ENCODE results near the gene TRIM46.

Gene TRIM46, protein sequence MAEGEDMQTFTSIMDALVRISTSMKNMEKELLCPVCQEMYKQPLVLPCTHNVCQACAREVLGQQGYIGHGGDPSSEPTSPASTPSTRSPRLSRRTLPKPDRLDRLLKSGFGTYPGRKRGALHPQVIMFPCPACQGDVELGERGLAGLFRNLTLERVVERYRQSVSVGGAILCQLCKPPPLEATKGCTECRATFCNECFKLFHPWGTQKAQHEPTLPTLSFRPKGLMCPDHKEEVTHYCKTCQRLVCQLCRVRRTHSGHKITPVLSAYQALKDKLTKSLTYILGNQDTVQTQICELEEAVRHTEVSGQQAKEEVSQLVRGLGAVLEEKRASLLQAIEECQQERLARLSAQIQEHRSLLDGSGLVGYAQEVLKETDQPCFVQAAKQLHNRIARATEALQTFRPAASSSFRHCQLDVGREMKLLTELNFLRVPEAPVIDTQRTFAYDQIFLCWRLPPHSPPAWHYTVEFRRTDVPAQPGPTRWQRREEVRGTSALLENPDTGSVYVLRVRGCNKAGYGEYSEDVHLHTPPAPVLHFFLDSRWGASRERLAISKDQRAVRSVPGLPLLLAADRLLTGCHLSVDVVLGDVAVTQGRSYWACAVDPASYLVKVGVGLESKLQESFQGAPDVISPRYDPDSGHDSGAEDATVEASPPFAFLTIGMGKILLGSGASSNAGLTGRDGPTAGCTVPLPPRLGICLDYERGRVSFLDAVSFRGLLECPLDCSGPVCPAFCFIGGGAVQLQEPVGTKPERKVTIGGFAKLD

DNA sequence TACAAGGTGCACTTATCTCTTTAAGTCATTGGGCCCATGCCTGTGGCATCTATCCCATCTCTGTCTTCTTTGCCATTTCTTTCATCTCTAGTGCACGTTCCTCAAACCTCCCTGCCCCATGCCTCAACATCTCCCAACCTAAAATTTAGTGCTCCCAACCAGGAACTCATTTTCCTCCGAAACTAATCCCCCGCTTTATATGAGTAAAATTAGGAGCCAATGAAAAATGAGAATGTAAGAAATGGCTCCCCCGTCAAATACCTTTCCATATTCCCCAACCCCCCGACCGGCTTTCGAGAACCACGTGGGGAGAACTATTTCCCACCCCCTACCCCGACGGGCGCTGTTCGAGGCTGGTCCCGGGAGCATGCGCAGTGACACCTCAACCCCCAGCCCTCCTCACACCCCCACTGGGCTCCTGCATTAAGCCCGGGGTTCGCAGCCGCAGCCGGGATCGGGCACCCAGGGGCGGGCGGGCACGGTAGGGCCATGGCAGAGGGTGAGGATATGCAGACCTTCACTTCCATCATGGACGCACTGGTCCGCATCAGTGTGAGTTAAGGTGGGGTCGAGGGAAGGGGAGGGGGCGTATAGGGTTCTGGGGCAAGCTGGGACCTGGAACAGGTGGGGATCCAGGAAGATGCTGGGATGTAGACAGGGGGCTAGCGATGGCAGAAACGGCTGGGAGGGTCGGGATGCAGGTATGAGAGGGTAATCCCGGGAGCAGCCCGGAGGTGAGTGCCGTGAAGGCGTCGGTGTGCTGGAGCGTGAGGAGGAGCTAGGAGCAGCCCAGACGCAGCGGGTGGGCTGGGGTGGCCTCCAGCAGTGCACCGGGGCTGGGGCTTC is at the start of gene TRIM46:
TRIM46 (plus strand) TSS at position 372 of the 846 bp plus-strand sequence; CDS start at position 490, 118 bp downstream.
- FAIRE-seq: no peak

DNA sequence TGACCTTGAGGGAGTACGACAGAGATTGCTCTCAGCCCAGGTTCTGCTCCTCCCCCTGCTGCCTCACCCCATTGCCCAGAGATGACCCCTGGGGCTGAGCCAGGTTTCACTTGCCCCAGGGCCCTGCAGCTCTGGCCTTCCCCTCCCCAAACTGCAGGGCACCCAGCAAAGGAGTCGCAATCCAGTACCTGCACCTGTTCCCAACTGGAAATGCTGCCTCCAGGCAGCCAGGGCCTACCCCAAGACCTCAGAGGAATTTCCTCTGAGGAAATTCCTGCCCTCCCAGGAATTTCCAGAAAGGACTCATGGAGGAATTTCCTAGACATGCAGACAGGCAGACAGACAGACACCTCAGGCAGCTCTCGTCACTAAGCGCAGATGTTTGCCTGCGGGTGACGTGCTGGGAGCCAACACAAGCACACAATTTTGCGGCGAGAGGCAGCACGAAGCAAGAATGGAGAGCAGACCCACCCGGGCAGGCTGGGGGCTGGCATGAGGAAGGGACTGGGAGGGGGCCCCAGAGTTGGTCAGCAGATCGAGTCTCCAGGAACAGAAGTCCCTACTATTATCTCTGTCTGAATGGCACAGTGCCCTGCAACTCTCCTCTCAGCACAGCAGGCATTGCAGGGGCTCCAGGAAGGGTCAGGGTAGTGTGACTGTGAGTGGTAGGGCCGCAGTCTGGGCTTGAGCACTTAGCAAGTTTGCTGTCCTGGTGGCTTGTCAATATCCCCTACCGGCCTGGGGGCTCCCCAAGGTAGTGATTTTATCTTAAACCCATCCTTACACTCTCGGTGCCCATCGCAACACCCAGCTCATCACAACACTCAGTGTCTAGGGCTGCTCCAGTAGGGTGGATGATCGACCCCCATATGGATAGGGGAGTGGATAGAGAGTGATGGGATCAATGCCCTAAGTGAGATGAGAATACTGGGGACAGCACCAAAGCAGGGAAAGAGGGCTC is 48.9 kb upstream of the TRIM46 start:
- FAIRE-seq: no peak

DNA sequence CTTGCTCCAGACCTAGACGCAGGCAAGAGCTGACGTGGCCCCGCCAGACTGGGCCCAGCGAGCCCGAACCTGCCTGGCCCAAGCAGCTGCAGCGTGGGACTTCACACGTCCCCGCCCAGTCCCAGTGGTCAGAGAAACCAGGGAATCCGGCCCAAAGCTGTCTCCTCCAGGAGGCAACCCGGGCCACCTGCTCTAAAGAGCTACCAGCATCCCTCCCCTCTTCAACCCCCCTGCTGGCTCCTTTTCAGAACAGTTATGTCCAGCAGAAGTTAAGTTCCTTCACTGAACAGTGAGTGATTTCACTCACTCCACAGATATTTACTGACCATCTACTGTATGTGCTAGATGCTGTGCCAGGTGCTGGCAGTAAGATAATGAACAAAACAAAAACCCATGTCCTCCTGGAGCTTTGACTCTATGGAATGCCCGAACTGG is 48.1 kb upstream of the TRIM46 start:
- FAIRE-seq: no peak

DNA sequence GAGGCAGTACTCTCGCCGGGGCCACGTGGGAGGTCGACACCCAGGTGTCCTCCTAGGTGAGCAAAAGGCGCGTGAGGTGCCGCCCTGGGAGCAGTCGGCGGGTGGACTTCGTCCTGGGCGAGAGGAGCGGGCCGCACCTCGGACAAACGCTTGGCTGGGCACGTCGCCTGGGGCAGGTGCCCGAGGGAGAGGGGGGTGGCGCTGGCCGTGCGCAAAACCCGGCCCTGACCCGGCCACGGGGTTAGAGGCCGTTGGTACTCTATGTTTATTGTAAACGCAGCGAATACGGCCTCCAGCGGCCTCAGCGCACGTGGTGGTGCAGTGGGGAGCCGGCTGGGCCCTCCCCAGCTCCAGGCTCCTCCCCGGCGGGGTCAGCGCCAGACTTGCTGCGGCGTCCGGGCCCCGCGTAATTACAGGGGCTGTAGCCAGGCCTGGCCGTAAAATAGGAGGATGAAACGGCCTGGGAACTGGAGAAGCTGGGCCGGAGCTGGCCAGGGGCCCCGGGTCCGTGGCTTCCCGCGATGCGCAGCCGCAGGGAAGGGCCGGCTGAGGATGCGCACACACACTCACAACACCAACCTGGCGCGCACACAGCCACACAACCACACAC is 47.6 kb upstream of the TRIM46 start:
- no peak for FAIRE-seq

DNA sequence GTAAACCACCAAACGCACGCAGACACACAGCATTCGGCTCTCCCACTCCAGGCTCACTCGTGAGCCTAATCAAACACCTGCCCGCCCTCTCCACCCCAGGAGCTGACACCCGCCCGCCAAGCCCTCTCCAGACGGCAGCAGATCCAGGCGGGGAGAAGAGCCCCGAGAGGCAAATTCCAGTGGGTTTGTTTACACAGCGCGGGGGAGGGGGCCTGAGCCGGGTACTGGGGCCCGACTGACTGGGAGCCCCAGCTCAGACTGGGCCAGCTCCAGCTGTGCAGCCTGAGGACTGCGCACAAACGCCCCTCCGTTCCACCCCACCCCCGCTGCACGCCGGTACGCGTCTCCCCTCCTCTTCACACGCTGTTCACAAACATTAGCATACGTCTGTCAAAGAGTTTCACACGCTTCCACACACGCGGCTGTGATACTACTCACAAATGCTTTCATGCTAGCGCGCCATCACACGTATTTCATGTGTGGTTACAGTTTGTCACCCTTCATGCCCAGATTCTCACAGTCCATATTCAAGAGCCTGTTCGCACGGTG is 47.0 kb upstream of the TRIM46 start:
- no peak for FAIRE-seq

DNA sequence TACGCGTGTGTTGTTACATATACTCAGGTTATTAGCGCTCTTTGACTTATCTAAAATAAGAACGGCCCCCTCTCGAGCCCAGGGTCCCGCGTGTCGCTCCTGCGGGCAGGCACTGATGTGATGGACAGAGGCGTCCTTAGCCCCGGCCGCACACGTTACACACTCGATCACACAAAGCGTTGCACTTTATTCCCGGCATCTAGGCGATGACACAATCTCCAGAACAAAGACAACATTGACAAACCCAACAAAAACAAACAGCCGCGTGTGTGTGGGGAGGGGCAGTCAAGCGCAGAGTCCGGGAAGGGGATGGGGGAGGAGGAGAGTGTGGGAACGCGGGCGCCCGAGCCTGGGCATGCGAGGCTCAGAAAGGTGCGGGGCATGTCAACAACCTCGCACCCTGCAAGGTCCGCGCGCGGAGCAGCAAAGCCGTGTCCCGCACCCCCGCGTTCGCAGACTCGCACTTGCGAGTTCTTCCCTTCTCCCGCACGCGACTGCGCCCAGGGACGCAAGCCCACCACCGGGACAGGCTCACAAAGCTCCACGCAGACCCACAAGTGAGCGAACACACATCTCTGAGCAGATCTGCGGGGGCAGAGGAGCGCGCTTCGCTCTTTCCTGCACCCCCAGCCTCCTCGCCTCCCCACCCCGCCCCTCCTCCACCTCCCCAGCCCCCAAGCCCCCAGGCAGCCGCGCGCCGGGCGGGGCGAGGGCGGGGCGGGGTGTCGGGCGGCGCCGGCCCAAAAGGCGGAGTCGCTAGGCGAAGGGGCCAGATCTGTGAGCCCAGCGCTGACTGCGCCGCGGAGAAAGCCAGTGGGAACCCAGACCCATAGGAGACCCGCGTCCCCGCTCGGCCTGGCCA is 46.3 kb upstream of the TRIM46 start, which contains the start of gene EFNA1:
EFNA1 (plus strand) TSS at position 772 of the 862 bp plus-strand sequence. CDS start 102 bp downstream, outside the sequence.
- FAIRE-seq: no peak

DNA sequence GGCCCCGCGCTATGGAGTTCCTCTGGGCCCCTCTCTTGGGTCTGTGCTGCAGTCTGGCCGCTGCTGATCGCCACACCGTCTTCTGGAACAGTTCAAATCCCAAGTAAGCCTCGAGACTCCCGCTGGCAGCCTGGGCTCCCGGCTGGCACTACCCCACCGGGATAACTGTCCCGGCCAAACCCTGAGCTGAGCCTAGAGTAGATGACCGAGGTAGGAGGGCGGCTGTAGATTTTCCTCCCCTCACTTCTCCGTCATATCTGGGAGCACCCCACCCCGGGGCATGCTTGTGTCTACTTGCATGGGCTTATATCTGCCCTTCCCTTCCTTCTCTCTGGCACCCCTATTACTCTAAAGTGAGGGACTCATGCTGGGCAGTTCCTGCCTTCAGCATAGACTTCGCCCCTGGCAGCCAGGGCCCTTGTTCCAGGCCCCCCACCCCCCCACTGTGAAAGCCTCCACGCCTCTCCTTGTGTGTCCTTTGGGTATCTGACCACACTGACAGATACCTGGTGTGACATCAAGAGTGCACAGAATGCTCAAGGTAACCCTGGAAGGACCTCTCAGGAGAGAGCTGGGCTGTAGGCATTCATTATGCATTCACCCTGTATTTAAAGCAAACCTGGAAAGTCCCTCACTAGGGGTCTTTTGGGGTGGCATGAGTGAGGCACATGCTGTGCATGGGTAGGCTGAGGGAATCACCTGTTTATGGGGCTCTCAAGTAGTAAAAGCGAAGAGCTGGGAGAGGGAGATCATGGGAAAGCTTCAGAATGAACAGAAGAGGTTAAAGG is 45.5 kb upstream of the TRIM46 start:
- FAIRE-seq: no peak

DNA sequence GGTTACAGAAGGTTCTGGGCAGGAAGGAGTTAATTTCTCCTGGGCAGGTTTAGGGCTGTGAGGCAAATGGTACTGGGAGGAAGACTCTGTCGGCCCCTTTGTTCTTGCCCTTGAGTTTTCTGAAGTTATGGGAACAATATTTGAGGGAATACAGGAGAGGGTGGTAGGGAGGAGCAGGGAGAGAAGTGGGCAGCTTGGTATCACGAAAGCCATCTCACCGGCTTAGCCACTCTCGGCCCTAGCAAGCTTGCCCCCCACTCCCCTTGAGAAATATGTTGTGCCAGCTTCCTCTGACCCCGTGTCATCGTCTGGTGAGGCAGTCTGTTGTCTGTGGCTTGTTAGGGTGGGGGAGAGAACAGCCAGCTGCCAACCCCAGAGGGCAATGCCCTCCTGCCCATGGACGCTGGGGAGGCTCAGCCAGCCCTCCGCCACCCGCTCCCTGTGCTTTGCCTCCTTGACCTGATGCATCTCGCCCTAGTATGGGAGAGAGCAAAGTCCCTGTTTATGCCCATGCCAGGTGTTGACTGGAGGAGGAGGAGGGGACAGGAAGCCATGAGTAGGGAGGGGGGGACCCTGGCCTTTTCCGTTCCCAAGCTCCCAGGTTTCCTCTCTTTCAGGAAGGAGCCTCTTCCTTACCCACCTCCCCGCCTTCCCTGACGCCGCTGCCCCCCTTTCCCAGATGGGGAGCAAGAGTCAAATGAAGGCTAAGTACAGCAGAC is 44.7 kb upstream of the TRIM46 start:
- FAIRE-seq: no peak

DNA sequence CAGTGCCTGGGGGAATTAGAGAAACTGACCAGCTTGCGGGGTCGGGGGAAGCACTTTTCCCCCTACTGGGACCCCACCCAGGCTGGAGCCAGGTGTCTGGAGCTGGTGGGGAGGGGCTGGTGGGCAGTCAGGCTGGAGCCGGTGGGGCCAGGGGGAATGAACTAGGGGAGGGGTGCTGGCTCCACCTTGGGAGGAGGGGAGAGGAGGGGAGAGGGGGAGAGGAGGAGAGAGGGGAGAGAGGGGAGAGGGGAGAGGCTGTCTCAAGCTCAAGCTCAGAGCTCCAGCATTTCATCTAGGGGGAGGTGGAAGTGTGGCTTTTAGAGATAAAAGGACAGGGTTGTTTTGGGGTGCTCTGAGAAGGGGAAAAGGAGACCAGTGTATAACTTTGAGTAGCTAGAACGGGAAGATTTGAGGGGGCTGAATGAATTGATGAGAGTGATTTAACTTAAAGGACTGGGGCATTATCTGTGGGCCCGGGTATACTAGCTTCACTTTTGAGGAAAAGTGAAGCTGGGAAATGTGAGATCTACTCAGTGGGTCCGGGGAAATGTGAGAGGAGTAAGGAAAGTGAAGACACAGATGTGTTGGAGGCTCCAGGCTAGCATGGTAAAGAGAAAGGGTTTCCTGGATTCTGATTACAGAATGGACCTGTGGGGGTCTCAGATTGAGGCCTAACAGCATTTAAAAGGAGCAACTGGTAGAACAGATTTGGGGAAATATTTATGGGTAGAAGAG is 43.2 kb upstream of the TRIM46 start:
- FAIRE-seq: no peak

DNA sequence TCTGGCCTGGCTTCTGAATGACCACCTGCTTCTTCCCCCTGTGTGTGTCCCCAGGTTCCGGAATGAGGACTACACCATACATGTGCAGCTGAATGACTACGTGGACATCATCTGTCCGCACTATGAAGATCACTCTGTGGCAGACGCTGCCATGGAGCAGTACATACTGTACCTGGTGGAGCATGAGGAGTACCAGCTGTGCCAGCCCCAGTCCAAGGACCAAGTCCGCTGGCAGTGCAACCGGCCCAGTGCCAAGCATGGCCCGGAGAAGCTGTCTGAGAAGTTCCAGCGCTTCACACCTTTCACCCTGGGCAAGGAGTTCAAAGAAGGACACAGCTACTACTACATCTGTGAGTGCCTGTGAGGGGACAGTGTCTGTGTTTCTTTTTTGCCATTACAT is 42.4 kb upstream of the TRIM46 start:
- FAIRE-seq: no peak

DNA sequence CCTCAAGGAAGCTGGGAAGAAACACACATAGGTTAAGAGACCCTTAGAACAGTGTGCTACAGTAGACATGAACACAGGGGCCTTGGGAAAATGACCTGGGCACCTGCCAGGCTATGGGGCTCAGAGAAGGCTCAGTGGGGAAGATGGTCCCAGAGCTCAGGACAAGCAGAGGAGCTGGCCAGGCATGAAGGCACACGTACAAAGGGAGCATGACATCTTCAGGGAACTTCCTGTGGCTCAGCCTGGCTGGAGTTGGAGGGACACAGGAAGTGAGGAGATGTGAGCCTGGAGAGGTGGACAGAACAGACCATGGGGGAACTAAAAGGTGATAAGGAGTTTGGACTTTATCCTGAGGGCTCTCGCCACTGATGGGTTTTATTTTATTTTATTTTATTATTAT is 41.8 kb upstream of the TRIM46 start:
- FAIRE-seq: no peak

DNA sequence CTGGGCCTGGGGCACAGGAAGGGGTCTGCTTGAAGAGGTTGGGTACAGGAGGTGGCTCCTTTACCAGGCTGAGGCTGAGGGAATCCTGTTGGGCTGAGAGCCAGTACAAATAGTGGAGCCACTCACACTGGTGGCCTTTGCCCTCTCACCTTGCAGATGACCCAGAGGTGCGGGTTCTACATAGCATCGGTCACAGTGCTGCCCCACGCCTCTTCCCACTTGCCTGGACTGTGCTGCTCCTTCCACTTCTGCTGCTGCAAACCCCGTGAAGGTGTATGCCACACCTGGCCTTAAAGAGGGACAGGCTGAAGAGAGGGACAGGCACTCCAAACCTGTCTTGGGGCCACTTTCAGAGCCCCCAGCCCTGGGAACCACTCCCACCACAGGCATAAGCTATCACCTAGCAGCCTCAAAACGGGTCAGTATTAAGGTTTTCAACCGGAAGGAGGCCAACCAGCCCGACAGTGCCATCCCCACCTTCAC is 39.8 kb upstream of the TRIM46 start:
- FAIRE-seq: no peak

DNA sequence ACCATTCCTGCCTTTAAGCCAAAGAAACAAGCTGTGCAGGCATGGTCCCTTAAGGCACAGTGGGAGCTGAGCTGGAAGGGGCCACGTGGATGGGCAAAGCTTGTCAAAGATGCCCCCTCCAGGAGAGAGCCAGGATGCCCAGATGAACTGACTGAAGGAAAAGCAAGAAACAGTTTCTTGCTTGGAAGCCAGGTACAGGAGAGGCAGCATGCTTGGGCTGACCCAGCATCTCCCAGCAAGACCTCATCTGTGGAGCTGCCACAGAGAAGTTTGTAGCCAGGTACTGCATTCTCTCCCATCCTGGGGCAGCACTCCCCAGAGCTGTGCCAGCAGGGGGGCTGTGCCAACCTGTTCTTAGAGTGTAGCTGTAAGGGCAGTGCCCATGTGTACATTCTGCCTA is 39.3 kb upstream of the TRIM46 start:
- no peak for FAIRE-seq

DNA sequence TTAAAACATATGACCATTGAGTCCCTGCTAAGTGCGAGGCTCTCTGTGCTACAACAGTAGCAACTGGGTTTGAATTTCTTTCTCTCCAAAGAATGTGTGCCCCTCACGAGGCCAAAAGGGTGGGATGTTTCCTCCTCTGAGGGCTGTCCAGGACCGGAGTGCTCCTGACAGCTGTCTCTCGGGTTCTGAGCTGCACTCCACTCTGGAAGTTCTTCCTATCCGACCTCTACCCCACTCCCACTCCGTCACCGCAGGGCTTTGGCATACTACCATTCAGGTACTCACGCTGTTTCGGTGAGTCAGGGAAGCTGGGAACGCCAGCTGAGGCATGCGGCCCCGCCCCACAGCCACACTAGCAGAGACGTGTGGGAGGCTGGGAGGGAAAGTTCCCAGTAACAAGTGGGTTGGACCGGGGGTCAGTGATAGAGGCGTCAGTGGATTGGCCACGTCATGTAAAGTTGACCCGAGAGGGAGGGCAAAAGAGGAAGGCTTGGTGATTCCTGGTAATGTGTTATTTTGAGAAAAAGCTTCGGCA is 38.7 kb upstream of the TRIM46 start:
- no peak for FAIRE-seq

DNA sequence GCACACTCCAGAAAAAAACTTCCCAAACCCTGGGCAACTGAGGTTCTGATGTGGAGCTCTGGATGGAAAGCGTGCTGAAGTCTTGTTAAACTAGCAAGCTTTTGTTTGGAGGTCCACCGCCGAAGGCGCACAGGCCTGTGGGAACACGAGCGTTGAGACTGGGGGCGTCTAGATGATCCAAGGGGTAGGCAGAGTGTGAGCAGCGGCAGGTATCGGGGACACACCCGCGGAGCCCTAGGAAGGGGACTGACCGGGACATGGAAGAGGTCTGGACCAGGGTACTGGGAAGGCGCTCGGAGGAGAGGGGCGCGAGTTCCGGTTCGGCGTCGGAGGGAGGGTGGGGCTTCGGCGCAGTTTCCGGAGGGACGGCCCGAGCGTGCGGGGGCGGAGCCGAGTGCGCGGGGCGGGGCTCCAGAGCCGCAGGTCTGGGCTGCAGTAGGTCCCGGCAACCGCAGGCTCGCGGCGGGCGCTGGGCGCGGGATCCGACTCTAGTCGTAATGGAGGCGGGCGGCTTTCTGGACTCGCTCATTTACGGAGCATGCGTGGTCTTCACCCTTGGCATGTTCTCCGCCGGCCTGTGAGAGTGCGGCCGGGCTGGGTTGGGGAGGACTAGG is 38.1 kb upstream of the TRIM46 start, which contains the start of gene SLC50A1:
SLC50A1 (plus strand) TSS at position 438 of the 614 bp plus-strand sequence; CDS start at position 498, 60 bp downstream.
- FAIRE-seq: no peak

DNA sequence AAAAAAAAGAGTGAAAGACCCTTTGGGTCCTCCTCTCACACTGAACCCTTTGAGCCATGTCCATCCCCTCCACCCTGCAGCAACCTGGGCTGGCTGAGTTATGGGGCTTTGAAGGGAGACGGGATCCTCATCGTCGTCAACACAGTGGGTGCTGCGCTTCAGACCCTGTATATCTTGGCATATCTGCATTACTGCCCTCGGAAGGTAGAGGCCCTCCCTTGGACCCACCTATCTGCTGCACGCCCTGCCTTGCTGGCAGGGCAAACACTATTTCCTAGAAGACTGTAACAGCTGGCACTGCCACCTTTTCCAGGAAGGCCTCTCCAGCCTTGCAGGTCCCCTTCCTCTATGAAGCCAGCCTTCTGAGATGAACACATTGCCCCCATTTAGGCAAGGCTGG is 36.9 kb upstream of the TRIM46 start:
- FAIRE-seq: no peak
